ENCODE measurements around the gene ARHGAP40.
A peak's percentile ranks its signal among the peaks of the same experiment; 100 is the strongest.

Gene ARHGAP40

DNA sequence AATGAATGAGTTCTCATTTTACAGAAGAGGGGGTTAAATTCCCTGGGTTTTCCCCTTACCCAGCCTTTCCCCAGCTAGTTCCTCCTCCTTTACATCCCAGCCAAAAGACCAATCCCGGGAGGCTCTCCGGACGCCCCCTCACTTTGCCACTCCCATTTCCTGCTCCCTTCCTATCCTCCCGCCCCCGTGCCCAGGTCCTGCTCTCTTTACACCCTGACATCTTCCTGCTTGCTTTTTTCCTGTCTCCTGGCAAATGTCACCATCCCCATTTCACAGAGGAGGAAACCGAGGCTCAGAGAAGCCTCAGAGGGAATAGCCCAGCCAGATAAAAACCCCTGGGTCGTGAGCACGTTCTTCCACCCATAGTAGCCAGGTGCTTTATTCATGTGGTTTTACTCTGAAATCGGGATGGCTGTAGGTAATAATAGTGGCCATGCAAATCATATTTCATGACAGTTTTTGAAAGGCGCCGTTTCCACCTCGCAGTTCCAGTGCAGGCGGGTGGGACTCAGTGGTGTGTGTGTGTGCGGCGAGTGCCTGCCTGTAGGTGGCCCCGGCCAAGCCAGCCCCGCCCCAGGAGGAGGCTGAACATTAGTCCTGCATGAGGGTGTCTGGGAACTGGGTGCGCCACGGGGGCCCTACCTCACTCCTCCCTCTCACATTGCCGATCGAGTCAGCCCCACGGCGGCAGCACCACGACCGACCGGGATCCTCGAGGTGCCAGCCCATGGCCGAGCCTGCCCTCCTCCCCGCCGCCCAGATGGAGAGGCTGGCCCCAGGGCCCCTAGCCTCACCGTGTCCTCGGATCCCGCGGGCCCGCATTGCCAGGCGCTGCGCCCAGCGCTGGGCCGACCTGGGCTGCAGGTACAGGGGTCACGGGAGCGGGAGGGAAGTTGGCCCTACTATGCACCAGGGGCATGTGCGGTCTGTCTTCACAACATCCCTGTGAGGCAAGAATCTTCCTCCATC is at the start of gene ARHGAP40:
Gene ARHGAP40 (plus strand): TSS at position 594 of the 969 bp plus-strand sequence.
- Mint-ChIP-seq H3K36me3 (ENCODE audit: low read depth) (no peaks in the 10 kb centered on the region), H3K9me3 (no peaks in the 10 kb centered on the region), H3K4me1 (ENCODE audit: low read depth) (peaks cover 8% of the 10 kb centered on the region), H3K4me3 (peak within 1 kb of the TSS; percentile 19), H3K27me3 (peaks cover 74% of the 10 kb centered on the region), H3K27ac (no peak within 1 kb of the TSS)
- DNase-seq = peak; percentile 42

GRCh38 chr20:38554986-38555385 is 46.6 kb upstream of the ARHGAP40 start:
- H3K9me3 Mint-ChIP-seq = no peaks in the 10 kb centered on the region
- H3K4me3 Mint-ChIP-seq = no peak overlapping the region
- H3K36me3 Mint-ChIP-seq (ENCODE audit: low read depth) = peaks cover 39% of the 10 kb centered on the region
- no peak for DNase-seq
- no peak overlapping the region for H3K27ac Mint-ChIP-seq
- no peaks in the 10 kb centered on the region for H3K27me3 Mint-ChIP-seq
- H3K4me1 Mint-ChIP-seq (ENCODE audit: low read depth) = no peaks in the 10 kb centered on the region

- Mint-ChIP-seq H3K36me3 (ENCODE audit: low read depth) (peaks cover 43% of the 10 kb centered on the region), H3K4me3 (no peak overlapping the region), H3K9me3 (no peaks in the 10 kb centered on the region), H3K27ac (no peak overlapping the region), H3K27me3 (no peaks in the 10 kb centered on the region), H3K4me1 (ENCODE audit: low read depth) (no peaks in the 10 kb centered on the region)
- DNase-seq = no peak
These were observed 46.2 kb upstream of the ARHGAP40 start for GRCh38 chr20:38555395-38555794.

GRCh38 chr20:38557174-38557573 is 44.4 kb upstream of the ARHGAP40 start:
- Mint-ChIP-seq H3K36me3 (ENCODE audit: low read depth) (peaks cover 56% of the 10 kb centered on the region), H3K4me1 (ENCODE audit: low read depth) (no peaks in the 10 kb centered on the region), H3K9me3 (no peaks in the 10 kb centered on the region), H3K27ac (no peak overlapping the region), H3K27me3 (no peaks in the 10 kb centered on the region), H3K4me3 (no peak overlapping the region)
- no peak for DNase-seq

DNA sequence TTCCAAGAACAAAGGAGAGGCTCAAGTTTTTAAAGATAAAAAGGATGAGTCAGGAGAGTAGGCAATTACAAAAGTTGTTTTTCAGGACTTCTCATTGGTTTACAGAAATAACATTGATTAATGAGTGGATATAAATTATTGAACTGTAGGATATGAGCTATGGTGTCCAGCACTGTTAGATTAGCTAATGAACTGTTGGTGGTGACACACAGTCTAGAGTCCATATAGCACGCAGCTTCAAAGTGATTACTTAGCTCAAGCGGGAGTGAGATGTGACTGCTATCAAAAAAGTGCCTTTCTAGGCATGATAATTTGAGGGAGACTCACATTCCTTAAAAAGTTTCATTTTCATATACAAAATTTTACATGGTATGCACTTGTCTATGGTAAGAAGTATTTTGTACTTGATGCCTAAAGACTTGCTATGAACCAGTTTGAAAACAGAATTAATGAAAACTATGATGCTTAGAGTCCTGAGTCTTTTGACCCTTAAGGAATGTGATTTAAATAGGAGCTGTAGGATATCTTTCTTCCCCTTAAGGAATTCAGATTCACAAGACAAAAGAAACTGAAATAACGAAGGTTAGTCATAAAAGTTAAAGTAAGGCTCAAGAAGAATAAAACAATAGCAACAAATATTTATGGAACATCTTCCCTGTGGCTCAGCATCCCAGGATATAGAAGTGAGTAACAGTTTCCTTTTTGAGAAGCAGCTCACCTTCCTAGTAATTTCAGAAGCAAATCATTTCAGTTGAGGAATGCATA is 42.8 kb upstream of the ARHGAP40 start:
- no peaks in the 10 kb centered on the region for H3K9me3 Mint-ChIP-seq
- H3K36me3 Mint-ChIP-seq (ENCODE audit: low read depth) = peaks cover 67% of the 10 kb centered on the region
- no peaks in the 10 kb centered on the region for H3K4me1 Mint-ChIP-seq (ENCODE audit: low read depth)
- no peak overlapping the region for H3K4me3 Mint-ChIP-seq
- DNase-seq = no peak
- H3K27me3 Mint-ChIP-seq = no peaks in the 10 kb centered on the region
- no peak overlapping the region for H3K27ac Mint-ChIP-seq

GRCh38 chr20:38559764-38560163 is 41.8 kb upstream of the ARHGAP40 start:
- no peak for DNase-seq
- Mint-ChIP-seq H3K36me3 (ENCODE audit: low read depth) (peaks cover 75% of the 10 kb centered on the region), H3K4me1 (ENCODE audit: low read depth) (no peaks in the 10 kb centered on the region), H3K27me3 (no peaks in the 10 kb centered on the region), H3K9me3 (no peaks in the 10 kb centered on the region), H3K27ac (no peak overlapping the region), H3K4me3 (no peak overlapping the region)

GRCh38 chr20:38563802-38564431 is 37.7 kb upstream of the ARHGAP40 start:
- H3K4me3 Mint-ChIP-seq = no peak overlapping the region
- H3K27me3 Mint-ChIP-seq = no peaks in the 10 kb centered on the region
- no peaks in the 10 kb centered on the region for H3K4me1 Mint-ChIP-seq (ENCODE audit: low read depth)
- no peaks in the 10 kb centered on the region for H3K9me3 Mint-ChIP-seq
- H3K27ac Mint-ChIP-seq = no peak overlapping the region
- peaks cover 81% of the 10 kb centered on the region for H3K36me3 Mint-ChIP-seq (ENCODE audit: low read depth)
- DNase-seq = no peak

- DNase-seq = no peak
- no peaks in the 10 kb centered on the region for H3K9me3 Mint-ChIP-seq
- no peak overlapping the region for H3K4me3 Mint-ChIP-seq
- H3K27me3 Mint-ChIP-seq = no peaks in the 10 kb centered on the region
- peaks cover 81% of the 10 kb centered on the region for H3K36me3 Mint-ChIP-seq (ENCODE audit: low read depth)
- H3K4me1 Mint-ChIP-seq (ENCODE audit: low read depth) = no peaks in the 10 kb centered on the region
- no peak overlapping the region for H3K27ac Mint-ChIP-seq
These were observed 36.9 kb upstream of the ARHGAP40 start for GRCh38 chr20:38564680-38565079.

DNA sequence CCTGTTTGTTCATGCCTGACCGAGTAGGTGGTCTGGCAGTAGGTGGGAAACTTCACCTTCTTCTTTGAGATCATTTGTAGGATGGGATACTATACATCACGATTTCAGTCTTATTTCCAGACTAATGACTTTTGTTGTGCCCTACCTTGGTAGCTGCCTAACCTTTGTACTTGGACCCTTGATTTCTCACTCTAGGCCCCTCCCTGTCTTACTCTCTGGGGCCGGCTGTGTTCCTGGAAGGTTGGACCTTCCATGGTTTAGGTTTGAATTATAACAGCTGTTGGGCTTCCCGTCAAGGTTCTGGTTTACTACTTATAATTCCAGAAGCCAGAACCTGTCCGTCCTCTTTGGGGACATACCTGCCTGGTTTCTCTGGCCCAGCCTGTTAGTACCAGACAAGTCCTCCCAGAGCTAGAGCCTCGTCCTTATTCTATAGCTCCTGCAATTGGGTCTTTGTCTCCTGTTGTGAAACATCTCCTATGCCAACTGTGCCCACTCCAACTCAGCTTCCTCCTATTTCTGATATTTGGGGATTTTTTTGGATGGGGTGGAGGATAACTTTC is 35.5 kb upstream of the ARHGAP40 start:
- Mint-ChIP-seq H3K4me1 (ENCODE audit: low read depth) (no peaks in the 10 kb centered on the region), H3K4me3 (no peak overlapping the region), H3K36me3 (ENCODE audit: low read depth) (peaks cover 80% of the 10 kb centered on the region), H3K27ac (no peak overlapping the region), H3K27me3 (no peaks in the 10 kb centered on the region), H3K9me3 (no peaks in the 10 kb centered on the region)
- no peak for DNase-seq

- H3K27ac Mint-ChIP-seq = peak overlapping the region; percentile 65
- H3K4me3 Mint-ChIP-seq = no peak overlapping the region
- DNase-seq = no peak
- peaks cover 86% of the 10 kb centered on the region for H3K36me3 Mint-ChIP-seq (ENCODE audit: low read depth)
- no peaks in the 10 kb centered on the region for H3K9me3 Mint-ChIP-seq
- H3K27me3 Mint-ChIP-seq = no peaks in the 10 kb centered on the region
- no peaks in the 10 kb centered on the region for H3K4me1 Mint-ChIP-seq (ENCODE audit: low read depth)
These were observed 31.7 kb upstream of the ARHGAP40 start for GRCh38 chr20:38569747-38570525.

DNA sequence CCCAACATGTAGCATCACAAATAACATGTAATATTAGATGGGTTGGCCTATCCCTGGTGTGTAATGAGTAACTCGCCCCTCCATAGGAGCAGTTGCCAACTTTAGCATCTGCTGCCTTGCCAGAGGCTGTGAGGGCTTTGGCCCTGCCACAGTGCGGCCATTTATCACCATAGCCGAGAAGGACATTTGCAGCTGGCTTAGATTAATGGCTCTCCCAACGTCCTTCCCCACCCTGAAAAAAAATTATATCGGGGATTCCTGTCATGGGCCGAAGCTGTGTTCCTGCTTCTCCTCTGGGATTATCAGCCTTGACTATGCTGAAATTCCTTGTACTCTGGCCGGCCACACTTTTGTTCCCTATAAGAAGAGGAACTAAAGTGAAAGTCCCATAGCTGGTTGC is 28.2 kb upstream of the ARHGAP40 start:
- DNase-seq = no peak
- Mint-ChIP-seq H3K9me3 (no peaks in the 10 kb centered on the region), H3K4me1 (ENCODE audit: low read depth) (no peaks in the 10 kb centered on the region), H3K36me3 (ENCODE audit: low read depth) (peaks cover 76% of the 10 kb centered on the region), H3K27me3 (no peaks in the 10 kb centered on the region), H3K4me3 (no peak overlapping the region), H3K27ac (no peak overlapping the region)

DNA sequence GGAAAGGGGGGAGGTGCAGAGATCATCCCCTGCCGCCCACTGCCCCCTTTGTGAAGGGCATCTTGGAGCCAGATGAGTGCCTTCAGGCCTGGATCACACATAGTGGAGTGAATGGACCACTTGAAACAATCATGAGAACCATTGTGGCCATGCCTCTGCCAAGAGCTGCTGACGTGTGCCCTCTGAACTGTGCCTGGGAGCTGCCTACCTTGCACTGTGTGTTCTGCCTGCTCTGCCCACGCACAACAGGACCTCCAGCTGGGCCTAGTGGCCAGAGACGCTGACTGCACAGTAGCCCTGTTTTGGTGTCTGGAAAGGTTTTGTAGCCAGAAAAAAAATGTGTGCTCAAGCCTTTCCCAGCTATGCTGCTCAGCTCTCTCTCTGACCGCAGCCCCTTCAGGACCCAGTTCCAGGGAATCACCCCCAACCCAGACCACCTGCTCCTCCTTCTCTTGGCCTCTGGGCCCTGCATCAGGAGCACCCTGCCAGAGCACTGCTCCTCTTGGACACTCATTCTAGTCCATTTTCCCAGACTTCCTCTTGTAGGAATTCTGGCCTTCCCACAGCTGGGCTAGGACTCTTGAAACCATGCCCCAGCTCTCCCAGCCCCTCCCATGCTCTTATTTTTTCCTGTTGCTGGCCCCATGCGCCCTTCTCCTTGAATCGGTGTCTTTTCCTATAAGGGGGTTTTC is 22.2 kb upstream of the ARHGAP40 start:
- DNase-seq = no peak

GRCh38 chr20:38579921-38580320 is 21.7 kb upstream of the ARHGAP40 start:
- H3K4me1 Mint-ChIP-seq (ENCODE audit: low read depth) = no peaks in the 10 kb centered on the region
- H3K9me3 Mint-ChIP-seq = no peaks in the 10 kb centered on the region
- DNase-seq = no peak
- H3K4me3 Mint-ChIP-seq = no peak overlapping the region
- H3K27me3 Mint-ChIP-seq = no peaks in the 10 kb centered on the region
- no peak overlapping the region for H3K27ac Mint-ChIP-seq
- H3K36me3 Mint-ChIP-seq (ENCODE audit: low read depth) = peaks cover 20% of the 10 kb centered on the region

More for the DNA sequence above, 22.2 kb upstream of the ARHGAP40 start:
- Mint-ChIP-seq H3K27ac (no peak overlapping the region), H3K36me3 (ENCODE audit: low read depth) (peaks cover 26% of the 10 kb centered on the region), H3K27me3 (no peaks in the 10 kb centered on the region), H3K9me3 (no peaks in the 10 kb centered on the region), H3K4me1 (ENCODE audit: low read depth) (no peaks in the 10 kb centered on the region), H3K4me3 (no peak overlapping the region)

All from activated T-cell treated with anti-CD3 and anti-CD28 coated beads, Interleukin-2, amount 50 U/mL, for 24 hours (primary cell).